ENCODE measurements around the gene ACHE. TPM values are rescaled to one million over a fixed set of nuclear protein-coding genes. Genes with fewer than 3 reads are reported as not detected.
A peak's percentile ranks its signal among the peaks of the same experiment; 100 is the strongest.

The ACHE gene
- total and polyA plus RNA-seq, 8 donors, result 0.25 to 2.4 (median 0.43) TPM; not detected in 3

- Histone ChIP-seq H3K4me3 (peak overlapping the region; percentile 41 to 56 (median 46)), H3K27ac (no peak overlapping the region)
These were observed 1.3 kb upstream of the ACHE start for GRCh38 chr7:100896732-100897608.

GRCh38 chr7:100895956-100896731 is 456 bp upstream of the ACHE start:
- TF ChIP-seq EP300 (IDR thresholded peaks at IDR 0.05) (no peak), POLR2AphosphoS5 (IDR thresholded peaks at IDR 0.05) (no peak)
- TF ChIP-seq, protein P1, sequence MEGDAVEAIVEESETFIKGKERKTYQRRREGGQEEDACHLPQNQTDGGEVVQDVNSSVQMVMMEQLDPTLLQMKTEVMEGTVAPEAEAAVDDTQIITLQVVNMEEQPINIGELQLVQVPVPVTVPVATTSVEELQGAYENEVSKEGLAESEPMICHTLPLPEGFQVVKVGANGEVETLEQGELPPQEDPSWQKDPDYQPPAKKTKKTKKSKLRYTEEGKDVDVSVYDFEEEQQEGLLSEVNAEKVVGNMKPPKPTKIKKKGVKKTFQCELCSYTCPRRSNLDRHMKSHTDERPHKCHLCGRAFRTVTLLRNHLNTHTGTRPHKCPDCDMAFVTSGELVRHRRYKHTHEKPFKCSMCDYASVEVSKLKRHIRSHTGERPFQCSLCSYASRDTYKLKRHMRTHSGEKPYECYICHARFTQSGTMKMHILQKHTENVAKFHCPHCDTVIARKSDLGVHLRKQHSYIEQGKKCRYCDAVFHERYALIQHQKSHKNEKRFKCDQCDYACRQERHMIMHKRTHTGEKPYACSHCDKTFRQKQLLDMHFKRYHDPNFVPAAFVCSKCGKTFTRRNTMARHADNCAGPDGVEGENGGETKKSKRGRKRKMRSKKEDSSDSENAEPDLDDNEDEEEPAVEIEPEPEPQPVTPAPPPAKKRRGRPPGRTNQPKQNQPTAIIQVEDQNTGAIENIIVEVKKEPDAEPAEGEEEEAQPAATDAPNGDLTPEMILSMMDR (IDR thresholded peaks at IDR 0.05), result no peak
- Histone ChIP-seq H3K4me1 (peaks cover 31 to 40% (median 38%) of the 10 kb centered on the region in 4 donors), H3K9me3 (no peaks in the 10 kb centered on the region), H3K27ac (no peak overlapping the region), H3K27me3 (peaks cover 19 to 86% (median 34%) of the 10 kb centered on the region in 3 donors), H3K4me3 (peak overlapping the region; percentile 41 to 56 (median 46)), H3K36me3 (no peaks in the 10 kb centered on the region)
- intact Hi-C loops (cut with DNase I; ENCODE audit: low total_unique reads), result loop anchor here (5.0 kb wide), 1 partner anchor 161 kb away; no protein-coding TSS in a partner anchor
- 4 to 6% (median 4%) methylated on average over 35 to 54 of the region's 54 CpGs for WGBS, 5 donors
- peak; percentile 54 to 83 for DNase-seq

More at GRCh38 chr7:100896732-100897608, 1.3 kb upstream of the ACHE start:
- TF ChIP-seq, protein P1 (IDR thresholded peaks at IDR 0.05), result peak in 5 of 7 experiments; percentile 51 to 85 (median 63)
- TF ChIP-seq POLR2AphosphoS5 (IDR thresholded peaks at IDR 0.05) (no peak), EP300 (IDR thresholded peaks at IDR 0.05) (no peak), POLR2A (IDR thresholded peaks at IDR 0.05) (no peak)
- peak; percentile 63 to 80 for DNase-seq
- WGBS, 5 donors, result 1 to 8% (median 2%) methylated on average over 14 to 95 of the region's 95 CpGs
- Histone ChIP-seq H3K4me1 (peaks cover 31 to 39% (median 34%) of the 10 kb centered on the region in 4 donors), H3K27me3 (peaks cover 19 to 90% (median 34%) of the 10 kb centered on the region in 3 donors), H3K9me3 (no peaks in the 10 kb centered on the region), H3K36me3 (no peaks in the 10 kb centered on the region)
- intact Hi-C loops (cut with DNase I; ENCODE audit: low total_unique reads), result loop anchor here (5.0 kb wide), 1 partner anchor 160 kb away; no protein-coding TSS in a partner anchor

- WGBS, 5 donors, result 0 to 1% (median 1%) methylated on average over 7 to 83 of the region's 83 CpGs
- H3K4me3 ChIP-seq, result peak overlapping the region; percentile 41 to 56 (median 46)
- no peaks in the 10 kb centered on the region for H3K9me3 ChIP-seq
- H3K27ac ChIP-seq, result peak overlapping the region in 2 of 5 donors; percentile 40 to 42
- H3K36me3 ChIP-seq, result no peaks in the 10 kb centered on the region
- TF ChIP-seq EP300 (IDR thresholded peaks at IDR 0.05) (no peak), POLR2AphosphoS5 (IDR thresholded peaks at IDR 0.05) (no peak)
- TF ChIP-seq, protein P1 (IDR thresholded peaks at IDR 0.05), result peak in 5 of 7 experiments; percentile 68 to 92 (median 82)
- intact Hi-C loops (cut with DNase I; ENCODE audit: low total_unique reads), result loop anchor here (5.0 kb wide), 1 partner anchor 162 kb away; no protein-coding TSS in a partner anchor
- peaks cover 42 to 51% (median 48%) of the 10 kb centered on the region in 4 donors for H3K4me1 ChIP-seq
- peak; percentile 50 to 85 for DNase-seq
- H3K27me3 ChIP-seq, result peaks cover 19 to 87% (median 34%) of the 10 kb centered on the region in 3 donors
These were observed 608 bp downstream of the ACHE start for GRCh38 chr7:100894860-100895700.
